ENCODE results near the gene EPHB1. TPM values are rescaled to one million over a fixed set of nuclear protein-coding genes. Genes with fewer than 3 reads are reported as not detected.
"Not testable (repeated sequence)": the region's sequence is repeated elsewhere in the genome, so short reads cannot be mapped to it uniquely, and the experiment has no call there.

EPHB1 gene
- polyA plus RNA-seq, 1 experiment, result 0.11 TPM

DNA sequence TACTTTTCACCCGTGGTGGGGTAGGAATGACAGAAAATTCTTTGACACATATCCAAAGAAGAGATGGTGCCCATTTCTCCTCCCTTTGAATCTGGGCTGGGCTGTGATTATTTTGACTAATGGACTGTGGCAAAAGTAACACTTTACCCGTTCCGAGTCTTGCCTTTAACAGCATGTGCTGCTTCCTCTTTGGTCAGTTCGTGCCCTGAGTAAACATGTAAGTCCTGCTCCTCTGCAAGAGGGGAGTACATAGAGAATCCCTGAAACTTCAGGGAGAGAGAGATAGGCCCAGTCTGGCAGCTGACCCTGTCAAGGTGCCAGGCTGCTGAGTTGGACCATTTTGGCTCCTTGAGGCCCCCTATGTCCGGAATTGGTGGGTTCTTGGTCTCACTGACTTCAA is 243.1 kb downstream of the EPHB1 start:
- DNase-seq (ENCODE audit: low read depth, low spot score), result no peak
- POLR2A ChIA-PET, result no interaction called here
- CTCF ChIA-PET, result no interaction called here
- TF ChIP-seq, protein P1, sequence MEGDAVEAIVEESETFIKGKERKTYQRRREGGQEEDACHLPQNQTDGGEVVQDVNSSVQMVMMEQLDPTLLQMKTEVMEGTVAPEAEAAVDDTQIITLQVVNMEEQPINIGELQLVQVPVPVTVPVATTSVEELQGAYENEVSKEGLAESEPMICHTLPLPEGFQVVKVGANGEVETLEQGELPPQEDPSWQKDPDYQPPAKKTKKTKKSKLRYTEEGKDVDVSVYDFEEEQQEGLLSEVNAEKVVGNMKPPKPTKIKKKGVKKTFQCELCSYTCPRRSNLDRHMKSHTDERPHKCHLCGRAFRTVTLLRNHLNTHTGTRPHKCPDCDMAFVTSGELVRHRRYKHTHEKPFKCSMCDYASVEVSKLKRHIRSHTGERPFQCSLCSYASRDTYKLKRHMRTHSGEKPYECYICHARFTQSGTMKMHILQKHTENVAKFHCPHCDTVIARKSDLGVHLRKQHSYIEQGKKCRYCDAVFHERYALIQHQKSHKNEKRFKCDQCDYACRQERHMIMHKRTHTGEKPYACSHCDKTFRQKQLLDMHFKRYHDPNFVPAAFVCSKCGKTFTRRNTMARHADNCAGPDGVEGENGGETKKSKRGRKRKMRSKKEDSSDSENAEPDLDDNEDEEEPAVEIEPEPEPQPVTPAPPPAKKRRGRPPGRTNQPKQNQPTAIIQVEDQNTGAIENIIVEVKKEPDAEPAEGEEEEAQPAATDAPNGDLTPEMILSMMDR (IDR thresholded peaks at IDR 0.05; ENCODE audit: low read depth, low read length), result no peak
- peaks cover 3% of the 10 kb centered on the region; the same call in 1 of the 2 replicates for H3K9me3 ChIP-seq (ENCODE audit: control insufficient read depth, insufficient read depth, low read length)
- no peaks in the 10 kb centered on the region for H3K27me3 ChIP-seq (ENCODE audit: control insufficient read depth, insufficient read depth, low read length)
- H3K4me3 ChIP-seq (ENCODE audit: low read depth, low read length), result no peak overlapping the region
- no peak overlapping the region for H3K27ac ChIP-seq (ENCODE audit: low read depth, low read length)

DNA sequence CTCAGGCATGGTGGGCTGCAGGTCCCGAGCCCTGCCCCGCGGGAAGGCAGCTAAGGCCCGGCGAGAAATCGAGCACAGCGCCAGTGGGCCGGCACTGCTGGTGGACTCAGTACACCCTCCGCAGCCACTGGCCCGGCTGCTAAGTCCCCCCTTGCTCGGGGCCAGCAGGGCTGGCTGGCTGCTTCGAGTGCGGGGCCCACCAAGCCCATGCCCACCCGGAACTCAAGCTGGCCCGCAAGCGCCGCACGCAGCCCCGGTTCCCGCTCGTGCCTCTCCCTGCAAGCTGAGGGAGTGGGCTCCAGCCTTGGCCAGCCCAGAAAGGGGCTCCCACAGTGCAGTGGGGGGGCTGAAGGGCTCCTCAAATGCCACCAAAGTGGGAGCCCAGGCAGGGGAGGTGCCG is 244.5 kb downstream of the EPHB1 start:
- DNase-seq (ENCODE audit: low read depth, low spot score); H3K27me3 ChIP-seq (ENCODE audit: control insufficient read depth, insufficient read depth, low read length); CTCF ChIA-PET; H3K27ac ChIP-seq (ENCODE audit: low read depth, low read length); H3K4me3 ChIP-seq (ENCODE audit: low read depth, low read length); H3K9me3 ChIP-seq (ENCODE audit: control insufficient read depth, insufficient read depth, low read length); POLR2A ChIA-PET: not testable (repeated sequence)

GRCh38 chr3:135040321-135041240 is 245.5 kb downstream of the EPHB1 start:
- no peak overlapping the region for H3K27ac ChIP-seq (ENCODE audit: low read depth, low read length)
- no peak for DNase-seq (ENCODE audit: low read depth, low spot score)
- ChIA-PET CTCF (no interaction called here), POLR2A (no interaction called here)
- peaks cover 3% of the 10 kb centered on the region; the same call in 1 of the 2 replicates for H3K9me3 ChIP-seq (ENCODE audit: control insufficient read depth, insufficient read depth, low read length)
- TF ChIP-seq, protein P1 (IDR thresholded peaks at IDR 0.05; ENCODE audit: low read depth, low read length), result no peak
- no peaks in the 10 kb centered on the region for H3K27me3 ChIP-seq (ENCODE audit: control insufficient read depth, insufficient read depth, low read length)
- H3K4me3 ChIP-seq (ENCODE audit: low read depth, low read length), result no peak overlapping the region

- Histone ChIP-seq H3K4me3 (ENCODE audit: low read depth, low read length) (no peak overlapping the region), H3K9me3 (ENCODE audit: control insufficient read depth, insufficient read depth, low read length) (peaks cover 3% of the 10 kb centered on the region; the same call in 1 of the 2 replicates), H3K27me3 (ENCODE audit: control insufficient read depth, insufficient read depth, low read length) (no peaks in the 10 kb centered on the region), H3K27ac (ENCODE audit: low read depth, low read length) (no peak overlapping the region)
- CTCF ChIA-PET, result interaction anchor here (0.6 kb wide), 1 partner anchor 216 kb away, joined by 5 read pairs; no protein-coding TSS in a partner anchor
- DNase-seq (ENCODE audit: low read depth, low spot score), result no peak
- POLR2A ChIA-PET, result no interaction called here
- TF ChIP-seq, protein P1 (IDR thresholded peaks at IDR 0.05; ENCODE audit: low read depth, low read length), result no peak
These were observed 246.5 kb downstream of the EPHB1 start for GRCh38 chr3:135041601-135042000.

GRCh38 chr3:135047061-135047460 is 252.0 kb downstream of the EPHB1 start:
- Histone ChIP-seq H3K27ac (ENCODE audit: low read depth, low read length) (no peak overlapping the region), H3K4me3 (ENCODE audit: low read depth, low read length) (no peak overlapping the region), H3K9me3 (ENCODE audit: control insufficient read depth, insufficient read depth, low read length) (no peaks in the 10 kb centered on the region), H3K27me3 (ENCODE audit: control insufficient read depth, insufficient read depth, low read length) (no peaks in the 10 kb centered on the region)
- CTCF ChIA-PET, result no interaction called here
- TF ChIP-seq, protein P1 (IDR thresholded peaks at IDR 0.05; ENCODE audit: low read depth, low read length), result no peak
- DNase-seq (ENCODE audit: low read depth, low spot score), result no peak
- POLR2A ChIA-PET, result no interaction called here
